HCT116 (cell line): ENCODE results near the gene CAB39L. TPM values are rescaled to one million over a fixed set of nuclear protein-coding genes. Genes with fewer than 3 reads are reported as not detected.

Source experiments
- ATAC-seq: fragments of 200-7000 bp; cut with Tn5 transposase; 2 replicates; pipeline ENCODE4 v1.9.1; 2020; ENCODE audit warnings: mild to moderate bottlenecking, moderate library complexity
- BruUV-seq: library from RNA; stranded (reverse); fragments of 400-500 nt; replicated peaks from 2 replicates; lab custom pipeline; 2021; lab: Mats Ljungman, UMichigan
- CTCF ChIA-PET: fragments of 300-600 bp; sonication (Branson Sonifier 250); formaldehyde crosslinking; loops from one replicate; lab custom pipeline; 2021; ENCODE audit warnings: antibody characterized with exemption; lab: Charles Lee
- POLR2A ChIA-PET: fragments of 300-600, 350-600 bp; sonication (Branson Sonifier 250); formaldehyde crosslinking; loops from one replicate; lab custom pipeline; 2021; ENCODE audit warnings: antibody characterized with exemption; lab: Charles Lee
- RAD21 ChIA-PET, 2 experiments: fragments of 300-600 bp; sonication (Branson Sonifier 250); formaldehyde crosslinking; loops; one replicate each; lab custom pipeline; 2023; ENCODE audit warnings: low total read pairs in 2 of 2; ENCODE audit not compliant: uncharacterized antibody in 2 of 2, unreplicated experiment in 2 of 2, low non-redundant PET in 1 of 2; lab: Charles Lee
- DNase-seq: peaks from one replicate; pipeline ENCODE4 v3.0.0-alpha.2; 2010; ENCODE audit warnings: low read depth, low spot score
- H2AFZ ChIP-seq: fragments of 200-600 bp; shearing (Covaris generic), sonication (generic); 2 replicates; pipeline ENCODE4 v1.6.1; 2017; ENCODE audit warnings: low read depth, mixed run types, mixed read lengths, antibody characterized with exemption, low read length; ENCODE audit not compliant: poor library complexity, severe bottlenecking
- H3K27ac ChIP-seq: 2 replicates; pipeline ENCODE4 v1.5.1; 2012; ENCODE audit warnings: low read depth, low read length
- H3K27me3 ChIP-seq: fragments of 200-600 bp; sonication (generic); 2 replicates; pipeline ENCODE4 v1.6.1; 2016; ENCODE audit warnings: mixed run types, low read length, mixed read lengths; ENCODE audit not compliant: insufficient read depth
- H3K36me3 ChIP-seq, 2 experiments: fragments of 200-500 bp in 1 of 2; fragments of 200-600 bp in 1 of 2; sonication (Bioruptor generic) in 1 of 2; sonication (generic) in 1 of 2; 2 replicates each; pipeline versions ENCODE4 v1.5.1 to v1.6.1; 2014 to 2016; ENCODE audit warnings: low read length in 2 of 2, inconsistent platforms in 1 of 2, mixed read lengths in 1 of 2, mixed run types in 1 of 2; ENCODE audit not compliant: insufficient read depth in 2 of 2, control insufficient read depth in 1 of 2
- H3K4me1 ChIP-seq, 2 experiments: fragments of 200-600 bp in 1 of 2; sonication (generic) in 1 of 2; 2 replicates each; pipeline versions ENCODE4 v1.5.1 to v1.6.1; 2012 to 2017; ENCODE audit warnings: low read length in 2 of 2, inconsistent platforms in 1 of 2, mild to moderate bottlenecking in 1 of 2, mixed read lengths in 1 of 2, mixed run types in 1 of 2, moderate library complexity in 1 of 2; ENCODE audit not compliant: insufficient read depth in 2 of 2, control insufficient read depth in 1 of 2
- H3K4me2 ChIP-seq: fragments of 200-600 bp; sonication (generic); 2 replicates; pipeline ENCODE4 v1.6.1; 2017; ENCODE audit warnings: mixed run types, low read length, mixed read lengths
- H3K4me3 ChIP-seq, 2 experiments: fragments of 200-600 bp in 1 of 2; sonication (generic) in 1 of 2; replicated peaks in 1 of 2; 2 replicates each; pipeline ENCODE4 v1.5.1; 2011 to 2016; ENCODE audit warnings: low read length in 2 of 2, control low read depth in 1 of 2, low read depth in 1 of 2, mild to moderate bottlenecking in 1 of 2, mixed read lengths in 1 of 2, mixed run types in 1 of 2
- H3K79me2 ChIP-seq: fragments of 200-600 bp; sonication (generic); 2 replicates; pipeline ENCODE4 v1.6.1; 2017; ENCODE audit warnings: mild to moderate bottlenecking, mixed run types, low read length, moderate library complexity, mixed read lengths; ENCODE audit not compliant: insufficient read depth
- H3K9ac ChIP-seq: fragments of 200-600 bp; sonication (generic); 2 replicates; pipeline ENCODE4 v1.6.1; 2016; ENCODE audit warnings: low read length, mixed read lengths
- H3K9me2 ChIP-seq: fragments of 200-600 bp; sonication (generic), shearing (Covaris generic); 2 replicates; pipeline ENCODE4 v1.6.1; 2017; ENCODE audit warnings: mixed run types, mild to moderate bottlenecking, moderate library complexity; ENCODE audit not compliant: insufficient read depth
- H3K9me3 ChIP-seq, 2 experiments: fragments of 200-500 bp in 1 of 2; fragments of 200-600 bp in 1 of 2; sonication (Bioruptor generic) in 1 of 2; sonication (generic) in 1 of 2; 2 replicates each; pipeline ENCODE4 v1.6.1; 2014 to 2017; ENCODE audit warnings: low read length in 2 of 2, mixed read lengths in 2 of 2, inconsistent platforms in 1 of 2, low read depth in 1 of 2, mild to moderate bottlenecking in 1 of 2, mixed run types in 1 of 2, moderate library complexity in 1 of 2; ENCODE audit not compliant: control insufficient read depth in 1 of 2, insufficient read depth in 1 of 2
- H4K20me1 ChIP-seq: fragments of 200-600 bp; sonication (generic), shearing (Covaris generic); 2 replicates; pipeline ENCODE4 v1.6.1; 2017; ENCODE audit warnings: mixed run types, mild to moderate bottlenecking, moderate library complexity; ENCODE audit not compliant: insufficient read depth
- CBX3 ChIP-seq: IDR thresholded peaks from 2 replicates; pipeline ENCODE4 v1.6.1; 2012; ENCODE audit warnings: low read depth
- CEBPB ChIP-seq: IDR thresholded peaks from 2 replicates; pipeline ENCODE4 v1.6.1; 2012; ENCODE audit warnings: low read depth
- EGR1 ChIP-seq: IDR thresholded peaks from 2 replicates; pipeline ENCODE4 v1.6.1; 2012; ENCODE audit warnings: low read depth
- ELF1 ChIP-seq: IDR thresholded peaks from 2 replicates; pipeline ENCODE4 v1.6.1; 2012; ENCODE audit warnings: low read depth, borderline replicate concordance
- EZH2 ChIP-seq: fragments of 200-600 bp; sonication (generic); IDR thresholded peaks from 2 replicates; pipeline ENCODE4 v1.6.1; 2017; ENCODE audit warnings: antibody characterized with exemption, mixed run types
- EZH2phosphoT487 ChIP-seq: fragments of 200-600 bp; IDR thresholded peaks from 2 replicates; pipeline ENCODE4 v1.6.1; 2018; ENCODE audit warnings: antibody characterized with exemption, borderline replicate concordance
- JUND ChIP-seq: IDR thresholded peaks from 2 replicates; pipeline ENCODE4 v1.6.1; 2012
- POLR2A ChIP-seq: IDR thresholded peaks from 2 replicates; pipeline ENCODE4 v1.7.0; 2011; ENCODE audit warnings: borderline replicate concordance; ENCODE audit not compliant: insufficient read depth, insufficient read length; ENCODE audit errors: extremely low read depth
- POLR2AphosphoS5 ChIP-seq: IDR thresholded peaks from 2 replicates; pipeline ENCODE4 v1.6.1; 2011; ENCODE audit warnings: mild to moderate bottlenecking, low read depth, low read length, moderate library complexity
- RAD21 ChIP-seq: IDR thresholded peaks from 2 replicates; pipeline ENCODE4 v1.6.1; 2012; ENCODE audit warnings: low read depth, mild to moderate bottlenecking
- SIN3A ChIP-seq: IDR thresholded peaks from 2 replicates; pipeline ENCODE4 v1.6.1; 2012; ENCODE audit warnings: low read depth
- SP1 ChIP-seq: IDR thresholded peaks from 2 replicates; pipeline ENCODE4 v1.6.1; 2012; ENCODE audit warnings: low read depth
- TCF7L2 ChIP-seq: IDR thresholded peaks from 2 replicates; pipeline ENCODE4 v1.7.0; 2011; ENCODE audit warnings: borderline replicate concordance, inconsistent platforms; ENCODE audit not compliant: insufficient read depth, insufficient read length; ENCODE audit errors: extremely low read depth
- YY1 ChIP-seq: IDR thresholded peaks from 2 replicates; pipeline ENCODE4 v1.6.1; 2011; ENCODE audit warnings: low read length, low read depth, moderate library complexity, mild to moderate bottlenecking; ENCODE audit not compliant: insufficient replicate concordance; ENCODE audit errors: extremely low read depth
- ZFX ChIP-seq: fragments of 450-650 bp; IDR thresholded peaks from 2 replicates; pipeline ENCODE4 v1.6.1; 2017
- ZNF274 ChIP-seq: fragments of 200-500 bp; sonication (Bioruptor generic); IDR thresholded peaks from 2 replicates; pipeline ENCODE4 v1.6.1; 2014; ENCODE audit warnings: mild to moderate bottlenecking, low read depth, low read length, inconsistent platforms
- intact Hi-C: fragments of 100-400 bp; cut with micrococcal nuclease; formaldehyde crosslinking; loops from 2 replicates; pipeline ENCODE4 v1.10.0; 2022
- total RNA-seq: library from RNA; stranded (reverse); gene quantifications from one replicate; pipeline ENCODE4 v1.2.1, GENCODE V29; 2021; ENCODE audit not compliant: unreplicated experiment
- TF ChIP-seq, protein P1 (sequence below): IDR thresholded peaks from 2 replicates; pipeline ENCODE4 v1.6.1; 2012; ENCODE audit warnings: low read depth
- TF ChIP-seq, protein P2 (sequence below): IDR thresholded peaks from 2 replicates; pipeline ENCODE4 v1.6.1; 2012
- TF ChIP-seq, protein P3 (sequence below): IDR thresholded peaks from 2 replicates; pipeline ENCODE4 v1.6.1; 2012

The CAB39L gene
- total RNA-seq, 1 experiment from 2014 or later = 6.1 TPM

DNA sequence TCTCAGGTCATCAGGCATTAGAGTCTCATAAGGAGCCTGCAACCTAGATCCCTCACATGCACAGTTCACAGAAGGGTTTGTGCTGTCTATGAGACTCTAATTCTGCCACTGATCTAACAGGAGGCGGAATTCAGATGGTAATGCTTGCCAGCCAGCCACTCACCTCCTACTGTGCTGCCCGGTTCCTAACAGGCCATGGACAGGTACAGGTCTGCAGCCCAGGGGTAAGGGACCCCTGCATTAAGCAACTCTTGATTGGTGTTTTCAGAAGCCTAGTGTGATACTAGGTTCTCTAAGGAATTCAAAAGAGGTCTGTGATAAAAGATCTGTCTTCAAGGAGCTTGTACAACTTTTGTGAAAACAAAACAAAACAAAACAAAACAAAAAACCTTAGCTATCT lies 31.1 kb downstream of the CAB39L start:
- ATAC-seq (no peak), DNase-seq (no peak)
- RAD21 ChIA-PET = no interaction called here
- POLR2A ChIA-PET = no interaction called here
- Histone ChIP-seq H3K27ac (no peak overlapping the region), H3K36me3 (no peaks in the 10 kb centered on the region), H2AFZ (no peak overlapping the region), H3K4me2 (no peak overlapping the region), H3K27me3 (no peaks in the 10 kb centered on the region), H3K4me1 (no peaks in the 10 kb centered on the region), H4K20me1 (no peaks in the 10 kb centered on the region), H3K9ac (no peak overlapping the region)
- TF ChIP-seq ELF1 = no peak
- TF ChIP-seq ZNF274 = no peak
- TF ChIP-seq SIN3A = no peak
- TF ChIP-seq, protein P1, sequence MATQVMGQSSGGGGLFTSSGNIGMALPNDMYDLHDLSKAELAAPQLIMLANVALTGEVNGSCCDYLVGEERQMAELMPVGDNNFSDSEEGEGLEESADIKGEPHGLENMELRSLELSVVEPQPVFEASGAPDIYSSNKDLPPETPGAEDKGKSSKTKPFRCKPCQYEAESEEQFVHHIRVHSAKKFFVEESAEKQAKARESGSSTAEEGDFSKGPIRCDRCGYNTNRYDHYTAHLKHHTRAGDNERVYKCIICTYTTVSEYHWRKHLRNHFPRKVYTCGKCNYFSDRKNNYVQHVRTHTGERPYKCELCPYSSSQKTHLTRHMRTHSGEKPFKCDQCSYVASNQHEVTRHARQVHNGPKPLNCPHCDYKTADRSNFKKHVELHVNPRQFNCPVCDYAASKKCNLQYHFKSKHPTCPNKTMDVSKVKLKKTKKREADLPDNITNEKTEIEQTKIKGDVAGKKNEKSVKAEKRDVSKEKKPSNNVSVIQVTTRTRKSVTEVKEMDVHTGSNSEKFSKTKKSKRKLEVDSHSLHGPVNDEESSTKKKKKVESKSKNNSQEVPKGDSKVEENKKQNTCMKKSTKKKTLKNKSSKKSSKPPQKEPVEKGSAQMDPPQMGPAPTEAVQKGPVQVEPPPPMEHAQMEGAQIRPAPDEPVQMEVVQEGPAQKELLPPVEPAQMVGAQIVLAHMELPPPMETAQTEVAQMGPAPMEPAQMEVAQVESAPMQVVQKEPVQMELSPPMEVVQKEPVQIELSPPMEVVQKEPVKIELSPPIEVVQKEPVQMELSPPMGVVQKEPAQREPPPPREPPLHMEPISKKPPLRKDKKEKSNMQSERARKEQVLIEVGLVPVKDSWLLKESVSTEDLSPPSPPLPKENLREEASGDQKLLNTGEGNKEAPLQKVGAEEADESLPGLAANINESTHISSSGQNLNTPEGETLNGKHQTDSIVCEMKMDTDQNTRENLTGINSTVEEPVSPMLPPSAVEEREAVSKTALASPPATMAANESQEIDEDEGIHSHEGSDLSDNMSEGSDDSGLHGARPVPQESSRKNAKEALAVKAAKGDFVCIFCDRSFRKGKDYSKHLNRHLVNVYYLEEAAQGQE = no peak
- TF ChIP-seq POLR2AphosphoS5 = no peak
- no peak for TF ChIP-seq CEBPB
- TF ChIP-seq EZH2 = no peak
- TF ChIP-seq ZFX = no peak
- no peak for TF ChIP-seq JUND
- TF ChIP-seq, protein P2, sequence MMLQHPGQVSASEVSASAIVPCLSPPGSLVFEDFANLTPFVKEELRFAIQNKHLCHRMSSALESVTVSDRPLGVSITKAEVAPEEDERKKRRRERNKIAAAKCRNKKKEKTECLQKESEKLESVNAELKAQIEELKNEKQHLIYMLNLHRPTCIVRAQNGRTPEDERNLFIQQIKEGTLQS = no peak
- TF ChIP-seq, protein P3, sequence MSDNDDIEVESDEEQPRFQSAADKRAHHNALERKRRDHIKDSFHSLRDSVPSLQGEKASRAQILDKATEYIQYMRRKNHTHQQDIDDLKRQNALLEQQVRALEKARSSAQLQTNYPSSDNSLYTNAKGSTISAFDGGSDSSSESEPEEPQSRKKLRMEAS = no peak
- no peak for TF ChIP-seq TCF7L2
- TF ChIP-seq RAD21 = no peak
- no peak for TF ChIP-seq CBX3
- TF ChIP-seq SP1 = no peak
- no peak for TF ChIP-seq EGR1
- no peak for TF ChIP-seq POLR2A
- no peak for TF ChIP-seq YY1
- TF ChIP-seq EZH2phosphoT487 = no peak
- TF ChIP-seq, all 23 proteins: peak for 0
- Histone ChIP-seq H3K9me3 (no peaks in the 10 kb centered on the region), H3K79me2 (no peaks in the 10 kb centered on the region), H3K4me3 (no peak overlapping the region), H3K9me2 (no peaks in the 10 kb centered on the region)
- intact Hi-C loops = no loop called here
- no TSS peak for BruUV-seq
- CTCF ChIA-PET = no interaction called here
